IMR-90 (cell line): ENCODE data around the gene OGFOD3. TPM values are rescaled to one million over a fixed set of nuclear protein-coding genes. Genes with fewer than 3 reads are reported as not detected.

ENCODE experiments used
- ATAC-seq: fragments of 200-7000 bp; cut with Tn5 transposase; 2 replicates; pipeline ENCODE4 v1.9.1; 2020; ENCODE audit warnings: low read depth, mild to moderate bottlenecking, moderate library complexity
- BruUV-seq: library from RNA; stranded (reverse); fragments of 400-500 nt; replicated peaks from 2 replicates; lab custom pipeline; 2021; lab: Mats Ljungman, UMichigan
- CTCF ChIA-PET: fragments of 300-600 bp; formaldehyde crosslinking; extraction: SDS; loops from one replicate; lab custom pipeline; 2021; ENCODE audit warnings: antibody characterized with exemption; lab: Yijun Ruan, JAX
- POLR2A ChIA-PET: fragments of 300-600 bp; sonication (Branson Sonifier 250); formaldehyde crosslinking; loops from one replicate; lab custom pipeline; 2022; ENCODE audit warnings: antibody characterized with exemption; ENCODE audit not compliant: unreplicated experiment; lab: Charles Lee
- DNase-seq: peaks from one replicate; pipeline ENCODE4 v3.0.0; 2013
- H2AFZ ChIP-seq: replicated peaks from 2 replicates; pipeline ENCODE3; 2013; ENCODE audit warnings: low read length, mild to moderate bottlenecking; ENCODE audit not compliant: poor library complexity
- H2AK5ac ChIP-seq: 2 replicates; pipeline ENCODE4 v1.6.1; 2013; ENCODE audit warnings: low read depth, low read length, inconsistent platforms
- H2AK9ac ChIP-seq: replicated peaks from 2 replicates; pipeline ENCODE3; 2013; ENCODE audit warnings: mild to moderate bottlenecking, low read depth, low read length, moderate library complexity; ENCODE audit not compliant: poor library complexity
- H2BK120ac ChIP-seq: 2 replicates; pipeline ENCODE4 v1.6.1; 2013; ENCODE audit warnings: low read depth, low read length, inconsistent platforms
- H2BK15ac ChIP-seq: 3 replicates; pipeline ENCODE4 v1.6.1; 2013; ENCODE audit warnings: low read depth, low read length, inconsistent platforms
- H2BK20ac ChIP-seq: 2 replicates; pipeline ENCODE4 v1.6.1; 2013; ENCODE audit warnings: low read depth, mild to moderate bottlenecking, inconsistent platforms, low read length, moderate library complexity
- H2BK5ac ChIP-seq: 2 replicates; pipeline ENCODE4 v1.6.1; 2013; ENCODE audit warnings: mild to moderate bottlenecking, low read depth, low read length, inconsistent platforms; ENCODE audit not compliant: poor library complexity, severe bottlenecking
- H3K14ac ChIP-seq: replicated peaks from 2 replicates; pipeline ENCODE4 v1.6.1; 2013; ENCODE audit warnings: low read depth, low read length, inconsistent platforms
- H3K18ac ChIP-seq: 2 replicates; pipeline ENCODE4 v1.6.1; 2013; ENCODE audit warnings: low read depth, low read length, control low read depth
- H3K23ac ChIP-seq: 2 replicates; pipeline ENCODE4 v1.6.1; 2013; ENCODE audit warnings: low read depth, low read length, inconsistent platforms
- H3K27ac ChIP-seq: 2 replicates; pipeline ENCODE4 v1.5.1; 2013; ENCODE audit warnings: mild to moderate bottlenecking, control low read depth, low read length; ENCODE audit not compliant: insufficient read depth
- H3K27me3 ChIP-seq: 2 replicates; pipeline ENCODE4 v1.6.1; 2013; ENCODE audit warnings: low read length; ENCODE audit not compliant: control insufficient read depth, insufficient read depth
- H3K36me3 ChIP-seq: 2 replicates; pipeline ENCODE4 v1.6.1; 2013; ENCODE audit warnings: low read length, mixed read lengths; ENCODE audit not compliant: control insufficient read depth, insufficient read depth
- H3K4ac ChIP-seq: 2 replicates; pipeline ENCODE4 v1.6.1; 2013; ENCODE audit warnings: low read depth, low read length, inconsistent platforms
- H3K4me1 ChIP-seq: 2 replicates; pipeline ENCODE4 v1.6.1; 2013; ENCODE audit warnings: low read length, mixed read lengths; ENCODE audit not compliant: control insufficient read depth, insufficient read depth
- H3K4me2 ChIP-seq: 2 replicates; pipeline ENCODE4 v1.6.1; 2013; ENCODE audit warnings: low read depth, mild to moderate bottlenecking, control low read depth, low read length, moderate library complexity
- H3K4me3 ChIP-seq: 2 replicates; pipeline ENCODE4 v1.5.1; 2013; ENCODE audit warnings: low read depth, mild to moderate bottlenecking, control low read depth, low read length, moderate library complexity; ENCODE audit not compliant: insufficient read depth
- H3K56ac ChIP-seq: 2 replicates; pipeline ENCODE4 v1.6.1; 2013; ENCODE audit warnings: low read length, inconsistent platforms; ENCODE audit not compliant: insufficient read depth; ENCODE audit errors: extremely low read depth
- H3K79me1 ChIP-seq, 2 experiments: 2 replicates each; pipeline ENCODE4 v1.6.1; 2013; ENCODE audit warnings: low read length in 2 of 2, inconsistent platforms in 1 of 2, low read depth in 1 of 2
- H3K9ac ChIP-seq: 2 replicates; pipeline ENCODE4 v1.6.1; 2013; ENCODE audit warnings: low read depth, low read length, control low read depth
- H3K9me1 ChIP-seq: 2 replicates; pipeline ENCODE4 v1.6.1; 2013; ENCODE audit warnings: low read length, inconsistent platforms; ENCODE audit not compliant: insufficient read depth
- H3K9me3 ChIP-seq: 2 replicates; pipeline ENCODE4 v1.6.1; 2013; ENCODE audit warnings: low read length; ENCODE audit not compliant: control insufficient read depth, insufficient read depth
- H4K20me1 ChIP-seq: 2 replicates; pipeline ENCODE4 v1.6.1; 2013; ENCODE audit warnings: low read length, inconsistent platforms; ENCODE audit not compliant: insufficient read depth
- H4K5ac ChIP-seq: 2 replicates; pipeline ENCODE4 v1.6.1; 2013; ENCODE audit warnings: mild to moderate bottlenecking, low read depth, low read length, control low read depth
- H4K8ac ChIP-seq, 2 experiments: 2 replicates each; pipeline ENCODE4 v1.6.1; 2013; ENCODE audit warnings: low read depth in 2 of 2, low read length in 2 of 2, control low read depth in 1 of 2, inconsistent platforms in 1 of 2
- H4K91ac ChIP-seq: 2 replicates; pipeline ENCODE4 v1.6.1; 2013; ENCODE audit warnings: low read depth, low read length, inconsistent platforms; ENCODE audit not compliant: insufficient read depth
- BHLHE40 ChIP-seq: fragments of 150-350 bp; IDR thresholded peaks from 2 replicates; pipeline ENCODE4 v1.6.1; 2016; ENCODE audit warnings: mild to moderate bottlenecking, low read depth, low read length
- CEBPB ChIP-seq: IDR thresholded peaks from 2 replicates; pipeline ENCODE4 v1.6.1; 2012; ENCODE audit warnings: low read depth, low read length, improper control_type of control experiment
- CHD1 ChIP-seq: IDR thresholded peaks from 2 replicates; pipeline ENCODE4 v1.6.1; 2012; ENCODE audit warnings: low read depth, low read length, improper control_type of control experiment
- CTCF ChIP-seq: conservative IDR thresholded peaks from 2 replicates; pipeline ENCODE4 v1.5.1; 2012; ENCODE audit warnings: mild to moderate bottlenecking, low read depth, low read length, improper control_type of control experiment
- ELK1 ChIP-seq: fragments of 150-350 bp; IDR thresholded peaks from 2 replicates; pipeline ENCODE4 v1.6.1; 2016; ENCODE audit warnings: low read depth, mild to moderate bottlenecking, low read length, moderate library complexity, borderline replicate concordance
- MAZ ChIP-seq: IDR thresholded peaks from 2 replicates; pipeline ENCODE4 v1.6.1; 2012; ENCODE audit warnings: low read depth, mild to moderate bottlenecking, low read length, improper control_type of control experiment, moderate library complexity, borderline replicate concordance
- MXI1 ChIP-seq: IDR thresholded peaks from 2 replicates; pipeline ENCODE4 v1.6.1; 2012; ENCODE audit warnings: low read depth, mild to moderate bottlenecking, low read length, moderate library complexity, borderline replicate concordance
- NFE2L2 ChIP-seq: fragments of 150-350 bp; IDR thresholded peaks from 2 replicates; pipeline ENCODE4 v1.6.1; 2016; ENCODE audit warnings: low read depth, mild to moderate bottlenecking, low read length
- POLR2A ChIP-seq: IDR thresholded peaks from 2 replicates; pipeline ENCODE4 v1.6.1; 2012; ENCODE audit warnings: mild to moderate bottlenecking, low read depth, low read length
- RAD21 ChIP-seq: IDR thresholded peaks from 2 replicates; pipeline ENCODE4 v1.6.1; 2012; ENCODE audit warnings: low read length, improper control_type of control experiment
- RCOR1 ChIP-seq: IDR thresholded peaks from 2 replicates; pipeline ENCODE4 v1.6.1; 2012; ENCODE audit warnings: mild to moderate bottlenecking, low read length, improper control_type of control experiment; ENCODE audit not compliant: insufficient replicate concordance
- RFX5 ChIP-seq: IDR thresholded peaks from 2 replicates; pipeline ENCODE4 v1.8.0; 2012; ENCODE audit warnings: low read depth, mild to moderate bottlenecking, low read length, moderate library complexity
- SMC3 ChIP-seq: fragments of 150-350 bp; IDR thresholded peaks from 2 replicates; pipeline ENCODE4 v1.6.1; 2016; ENCODE audit warnings: low read depth, mild to moderate bottlenecking, antibody characterized with exemption, low read length, moderate library complexity
- WGBS, 2 experiments: methylation state at CpG; one replicate each; pipeline versions ENCODE4 v1.1.5 to v1.1.7; 2013; ENCODE audit warnings: missing lambda C conversion rate in 2 of 2; ENCODE audit not compliant: insufficient read length in 1 of 2; ENCODE audit errors: extremely low coverage in 2 of 2; 5-methylcytosine and 5-hydroxymethylcytosine counted together
- dilution Hi-C: fragments of 300-500 bp; cut with HindIII; formaldehyde crosslinking; loops from one replicate; pipeline ENCODE4 v1.14.3; 2018; ENCODE audit warnings: low sequenced_read_pairs; ENCODE audit not compliant: unreplicated experiment
- in situ Hi-C: fragments of 300-500 bp; cut with MboI; formaldehyde crosslinking; loops from 3 replicates; pipeline ENCODE4 v1.14.3; 2019; ENCODE audit warnings: low sequenced_read_pairs, inconsistent platforms, mixed read lengths
- intact Hi-C: fragments of 100-400 bp; cut with micrococcal nuclease; formaldehyde crosslinking; loops from 2 replicates; pipeline ENCODE4 v1.10.0; 2022
- polyA plus RNA-seq, 3 experiments: library from polyadenylated mRNA; depleted of rRNA; stranded (reverse); fragments of >200 nt; gene quantifications; 2 replicates each; pipeline ENCODE4 v1.2.3, GENCODE V29; 2012; ENCODE audit warnings: low replicate concordance in 1 of 3
- total RNA-seq: library from RNA; depleted of rRNA; stranded (reverse); fragments of >200 nt; gene quantifications from 2 replicates; pipeline ENCODE4 v1.2.3, GENCODE V29; 2012

Gene OGFOD3
- total and polyA plus RNA-seq, 2 of the 4 experiments (the other 2 are of a cell fraction) = 25.3 to 33.4 TPM

- no peak overlapping the region for H4K5ac ChIP-seq
- no peak overlapping the region for H2BK120ac ChIP-seq
- H2BK15ac ChIP-seq = no peak overlapping the region
- H4K8ac ChIP-seq = no peak overlapping the region
- dilution Hi-C loops = no loop called here
- POLR2A ChIA-PET = no interaction called here
- H3K27ac ChIP-seq = no peak overlapping the region
- no peak overlapping the region for H3K14ac ChIP-seq
- CTCF ChIA-PET = no interaction called here
- peaks cover 4% of the 10 kb centered on the region; the same call in 1 of the 2 replicates for H3K9me1 ChIP-seq
- in situ Hi-C loops = no loop called here
- no peak overlapping the region for H2BK20ac ChIP-seq
- H3K9ac ChIP-seq = no peak overlapping the region
- peaks cover 4% of the 10 kb centered on the region for H3K4me1 ChIP-seq
- no peak overlapping the region for H2AK9ac ChIP-seq
- 74% methylated on average over 8 of the region's 22 CpGs; no CpG with 5 or more reads in 1 of the 2 experiments for WGBS, 2 experiments
- H3K4ac ChIP-seq = no peak overlapping the region
- ATAC-seq (no peak), DNase-seq (no peak)
- intact Hi-C loops = no loop called here
- H3K56ac ChIP-seq = no peak overlapping the region
- H3K9me3 ChIP-seq = no peaks in the 10 kb centered on the region
- no peak overlapping the region for H3K4me3 ChIP-seq
- no peak overlapping the region for H2BK5ac ChIP-seq
- no peak overlapping the region for H2AFZ ChIP-seq
- no TSS peak for BruUV-seq
- no peak overlapping the region for H3K23ac ChIP-seq
- no peak overlapping the region for H2AK5ac ChIP-seq
- TF ChIP-seq CTCF (no peak), ELK1 (no peak), RFX5 (no peak), CEBPB (no peak), RCOR1 (no peak), BHLHE40 (no peak), SMC3 (no peak), NFE2L2 (no peak), MAZ (no peak), MXI1 (no peak), RAD21 (no peak), POLR2A (no peak), CHD1 (no peak)
- H3K36me3 ChIP-seq = no peaks in the 10 kb centered on the region
- H3K27me3 ChIP-seq = peaks cover 47% of the 10 kb centered on the region
- no peaks in the 10 kb centered on the region for H3K79me1 ChIP-seq
- H3K18ac ChIP-seq = no peak overlapping the region
- no peaks in the 10 kb centered on the region; the same call in 1 of the 2 replicates for H4K20me1 ChIP-seq
- H4K91ac ChIP-seq = no peak overlapping the region
- no peak overlapping the region for H3K4me2 ChIP-seq
Observed at GRCh38 chr17:82384051-82384729, 34.2 kb downstream of the OGFOD3 start.
